ENCODE results near the gene SGPP1. TPM values are rescaled to one million over a fixed set of nuclear protein-coding genes. Genes with fewer than 3 reads are reported as not detected.
"Not testable (repeated sequence)": the region's sequence is repeated elsewhere in the genome, so short reads cannot be mapped to it uniquely, and the experiment has no call there.

Gene SGPP1
- total RNA-seq, 1 donor from 2014 or later, result 30.2 TPM

- no peak for DNase-seq (ENCODE audit: low spot score)
Measured at GRCh38 chr14:63725786-63726460, 1.9 kb downstream of the SGPP1 start.

DNA sequence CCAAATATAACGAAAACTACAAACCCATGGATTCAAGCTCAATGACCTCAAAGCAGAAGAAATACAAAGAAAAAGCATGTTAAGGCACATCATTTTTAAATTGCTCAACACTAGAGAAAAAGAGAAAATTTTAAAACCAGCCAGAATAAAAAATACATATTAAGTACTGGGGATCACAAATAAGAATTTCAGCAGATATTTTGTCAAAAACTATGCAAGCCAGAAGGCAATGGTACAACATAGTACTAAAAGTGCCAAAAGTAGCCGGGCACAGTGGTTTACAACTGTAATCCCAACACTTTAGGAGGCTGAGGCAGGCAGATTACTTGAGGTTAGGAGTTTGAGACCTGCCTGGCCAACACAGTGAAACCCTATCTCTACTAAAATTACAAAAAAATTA is 10.2 kb downstream of the SGPP1 start:
- no peak for DNase-seq (ENCODE audit: low spot score)

DNA sequence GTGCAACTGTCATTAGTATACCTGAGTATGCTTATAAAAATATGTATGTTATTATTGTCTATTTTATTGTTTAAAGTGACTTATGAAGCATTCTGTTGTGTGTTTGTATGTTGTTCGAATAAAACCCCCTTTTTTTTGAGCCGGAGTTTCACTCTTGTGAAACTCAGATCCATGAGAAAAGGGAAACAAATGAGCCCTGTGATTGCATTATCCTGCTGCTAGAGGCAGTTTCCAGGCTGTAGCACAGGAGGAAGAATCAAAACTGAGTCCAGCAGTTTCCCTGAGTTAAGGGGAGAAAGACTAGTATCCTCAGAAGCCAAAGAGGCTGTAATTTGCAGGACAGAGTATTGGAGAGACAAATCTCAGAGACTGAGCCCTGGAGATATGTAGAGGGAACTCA is 12.5 kb downstream of the SGPP1 start:
- DNase-seq (ENCODE audit: low spot score), result no peak

DNA sequence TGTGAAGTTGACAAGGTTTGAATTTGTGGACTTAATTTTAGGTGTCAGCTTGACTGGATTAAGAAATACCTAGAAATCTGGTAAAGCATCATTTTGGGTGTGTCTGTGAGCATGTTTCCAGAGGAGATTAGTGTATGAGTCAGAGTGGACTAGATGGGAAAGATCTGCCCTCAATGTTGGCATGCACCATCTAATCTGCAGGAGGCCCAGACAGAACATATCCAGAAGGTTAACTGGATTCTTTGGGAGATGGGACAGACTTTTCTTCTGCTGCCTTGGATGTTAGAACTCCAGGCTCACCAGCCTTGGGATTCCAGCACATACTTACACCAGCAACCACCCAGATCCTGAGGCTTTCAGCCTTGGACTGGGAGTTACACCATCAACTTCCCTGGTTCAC is 14.1 kb downstream of the SGPP1 start:
- DNase-seq (ENCODE audit: low spot score), result no peak

- no peak for DNase-seq (ENCODE audit: low spot score)
Measured at GRCh38 chr14:63713058-63713457, 14.8 kb downstream of the SGPP1 start.

DNA sequence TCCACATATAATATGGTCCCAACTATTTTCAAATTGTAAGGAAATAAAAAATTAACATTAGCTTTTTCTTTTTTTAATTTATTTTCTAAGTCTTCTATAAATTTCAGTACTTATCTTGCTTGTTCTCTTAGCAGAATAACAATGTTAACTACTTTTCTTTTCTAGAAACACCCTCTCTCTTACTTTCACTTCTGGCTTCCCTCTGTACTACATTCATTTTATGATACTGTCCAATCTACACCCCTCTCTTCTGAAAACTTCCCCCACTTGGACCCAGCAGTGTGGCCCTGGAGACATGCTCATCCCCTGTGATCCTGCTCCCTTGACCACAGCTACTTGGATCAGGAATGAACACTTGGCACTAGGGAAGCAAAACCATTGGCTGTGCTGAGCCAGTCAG is 15.7 kb downstream of the SGPP1 start:
- no peak for DNase-seq (ENCODE audit: low spot score)

DNA sequence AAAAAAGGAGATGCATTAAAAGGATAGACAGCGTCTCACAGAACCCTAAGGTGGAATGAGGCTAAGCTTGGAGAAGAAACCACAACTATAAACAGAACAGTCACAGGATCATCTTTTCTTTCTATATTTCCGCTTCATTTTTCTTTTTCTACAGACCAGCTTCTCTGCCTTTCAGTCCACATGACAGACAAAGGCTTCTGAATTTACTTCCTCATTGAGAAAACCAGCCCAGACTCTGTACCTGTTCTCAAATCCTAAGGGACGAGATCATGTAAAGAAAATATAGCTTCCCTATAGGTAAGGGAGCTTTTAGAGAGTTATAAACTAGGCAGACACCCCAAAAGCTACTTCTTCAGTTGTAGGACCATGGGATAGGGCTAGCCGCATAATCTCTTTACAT is 17.4 kb downstream of the SGPP1 start:
- DNase-seq (ENCODE audit: low spot score), result no peak

DNA sequence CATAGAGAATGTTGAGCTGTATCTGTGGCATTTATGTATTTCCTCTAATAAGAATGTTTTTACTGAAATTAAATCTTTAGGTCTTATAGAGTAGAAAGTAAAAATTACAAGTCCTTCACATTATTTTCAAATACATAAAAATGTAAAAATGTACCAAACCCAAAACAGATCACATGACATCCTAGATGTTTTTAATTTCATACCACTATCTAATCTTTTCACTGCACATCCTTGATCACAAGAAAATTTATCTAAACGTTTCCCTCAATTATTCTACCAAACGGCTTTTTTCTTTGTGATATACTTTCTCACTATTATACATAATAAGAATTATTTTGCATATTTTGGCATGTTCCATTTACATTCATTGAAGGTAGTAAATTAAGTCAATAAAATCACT is 18.3 kb downstream of the SGPP1 start:
- DNase-seq (ENCODE audit: low spot score), result no peak

DNA sequence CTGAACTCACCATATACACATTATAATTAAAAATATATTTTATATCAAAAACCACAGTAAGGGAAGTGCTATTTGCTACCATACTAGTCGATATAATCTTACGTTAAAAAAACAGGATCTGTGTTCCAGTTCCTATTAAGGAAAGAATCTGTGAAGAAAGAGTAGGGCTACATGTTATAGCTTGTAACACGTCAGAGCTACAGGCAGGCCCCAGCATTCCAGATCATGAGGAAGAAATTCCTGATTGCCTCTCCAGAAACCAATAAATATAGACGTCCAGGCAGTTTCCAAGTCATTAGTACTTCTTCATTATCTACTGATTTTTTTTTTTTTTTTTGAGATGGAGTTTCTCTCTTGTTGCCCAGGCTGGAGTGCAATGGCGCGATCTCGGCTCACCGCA is 20.6 kb downstream of the SGPP1 start:
- DNase-seq (ENCODE audit: low spot score), result no peak

DNA sequence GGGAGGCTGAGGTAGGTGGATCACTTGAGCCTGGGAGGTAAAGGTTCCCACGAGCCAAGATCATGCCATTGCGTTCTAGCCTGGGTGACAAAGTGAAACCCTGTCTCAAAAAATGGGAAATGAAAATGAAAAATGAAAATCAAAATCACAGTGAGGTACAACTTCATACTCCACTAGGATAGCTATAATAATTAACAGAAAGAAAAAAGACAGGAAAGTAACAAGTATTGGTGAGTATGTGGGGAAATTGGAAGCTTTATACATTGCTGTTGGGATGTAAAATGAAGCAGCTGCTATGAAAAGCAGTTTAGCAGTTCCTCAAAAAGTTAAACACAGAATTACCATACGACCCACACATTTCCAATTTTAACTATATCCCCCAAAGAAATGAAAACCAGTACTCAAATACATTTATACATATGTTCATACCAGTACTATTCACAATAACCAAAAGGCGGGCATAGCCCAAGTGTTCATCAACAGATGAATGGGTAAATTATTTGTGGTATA is 22.2 kb downstream of the SGPP1 start:
- no peak for DNase-seq (ENCODE audit: low spot score)

DNA sequence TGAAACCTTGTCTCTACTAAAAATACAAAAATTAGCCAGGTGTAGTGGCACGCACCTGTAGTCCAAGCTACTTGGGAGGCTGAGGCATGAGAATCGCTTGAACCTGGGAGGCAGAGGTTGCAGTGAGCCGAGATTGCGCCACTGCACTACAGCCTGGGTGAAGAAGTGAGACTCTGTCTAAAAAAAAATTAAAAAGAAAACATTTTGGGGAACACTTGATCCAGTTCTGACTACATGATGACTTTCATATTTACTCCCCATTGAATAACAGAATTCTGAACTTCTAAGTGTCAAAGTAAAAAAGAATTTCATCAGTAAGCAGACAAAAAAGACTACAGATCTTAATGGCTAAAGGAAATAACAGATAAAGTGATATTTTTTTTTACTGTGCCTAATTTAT is 25.3 kb downstream of the SGPP1 start:
- not testable (repeated sequence) for DNase-seq (ENCODE audit: low spot score)

DNA sequence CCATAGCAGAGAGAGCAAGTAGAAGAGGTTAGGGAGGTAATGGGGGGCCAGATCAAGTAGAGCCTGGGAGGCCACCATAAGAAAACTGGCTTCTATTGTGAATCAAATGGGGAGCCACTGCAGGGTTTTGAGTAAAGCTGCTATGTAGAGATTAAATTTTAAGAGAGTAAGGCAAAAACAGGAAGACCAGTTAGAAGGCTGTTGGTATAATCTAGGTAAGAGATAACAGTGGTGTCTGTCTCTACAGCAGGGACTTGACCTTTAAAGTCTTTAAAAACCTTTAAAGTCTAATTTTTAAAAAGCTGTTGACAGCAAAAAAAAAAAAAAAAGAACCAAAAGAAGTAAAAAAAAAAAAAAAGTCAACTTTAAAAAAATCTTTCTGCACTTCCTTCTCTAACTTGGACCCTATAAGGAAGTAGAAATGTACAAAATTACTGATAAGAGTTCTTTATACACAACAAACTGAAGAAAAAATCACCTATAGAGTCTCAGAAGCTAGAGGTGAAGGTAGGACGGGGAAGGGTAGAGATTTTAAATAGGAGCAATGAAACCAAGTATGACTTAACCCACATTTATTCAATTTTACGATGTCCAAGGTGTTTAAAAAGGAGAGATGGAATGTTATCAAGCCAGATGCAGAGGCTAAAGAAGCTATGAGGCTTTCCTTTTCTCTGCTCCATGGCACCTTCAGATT is 26.1 kb downstream of the SGPP1 start:
- DNase-seq (ENCODE audit: low spot score), result no peak

GRCh38 chr14:63692310-63693020 is 35.4 kb downstream of the SGPP1 start:
- no peak for DNase-seq (ENCODE audit: low spot score)

GRCh38 chr14:63689132-63689531 is 38.7 kb downstream of the SGPP1 start:
- no peak for DNase-seq (ENCODE audit: low spot score)

GRCh38 chr14:63686926-63687325 is 40.9 kb downstream of the SGPP1 start:
- no peak for DNase-seq (ENCODE audit: low spot score)

DNA sequence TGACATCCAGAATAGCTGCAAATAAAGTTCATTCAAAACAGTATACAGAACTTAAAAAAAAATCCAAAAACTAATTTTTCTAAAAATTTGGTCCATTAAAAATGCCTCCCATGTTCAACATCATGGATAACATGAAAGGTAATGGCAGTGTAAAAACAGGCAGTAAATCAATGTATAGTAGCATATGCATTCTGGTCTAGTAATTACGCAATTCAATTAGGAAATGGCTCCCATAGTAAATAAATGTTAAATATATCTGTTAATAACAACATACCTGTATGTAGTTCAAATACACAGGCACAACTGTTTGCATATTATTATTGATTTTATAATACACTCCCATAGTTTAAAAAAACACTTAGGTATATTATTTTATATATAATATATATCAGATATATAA is 42.5 kb downstream of the SGPP1 start:
- no peak for DNase-seq (ENCODE audit: low spot score)

DNA sequence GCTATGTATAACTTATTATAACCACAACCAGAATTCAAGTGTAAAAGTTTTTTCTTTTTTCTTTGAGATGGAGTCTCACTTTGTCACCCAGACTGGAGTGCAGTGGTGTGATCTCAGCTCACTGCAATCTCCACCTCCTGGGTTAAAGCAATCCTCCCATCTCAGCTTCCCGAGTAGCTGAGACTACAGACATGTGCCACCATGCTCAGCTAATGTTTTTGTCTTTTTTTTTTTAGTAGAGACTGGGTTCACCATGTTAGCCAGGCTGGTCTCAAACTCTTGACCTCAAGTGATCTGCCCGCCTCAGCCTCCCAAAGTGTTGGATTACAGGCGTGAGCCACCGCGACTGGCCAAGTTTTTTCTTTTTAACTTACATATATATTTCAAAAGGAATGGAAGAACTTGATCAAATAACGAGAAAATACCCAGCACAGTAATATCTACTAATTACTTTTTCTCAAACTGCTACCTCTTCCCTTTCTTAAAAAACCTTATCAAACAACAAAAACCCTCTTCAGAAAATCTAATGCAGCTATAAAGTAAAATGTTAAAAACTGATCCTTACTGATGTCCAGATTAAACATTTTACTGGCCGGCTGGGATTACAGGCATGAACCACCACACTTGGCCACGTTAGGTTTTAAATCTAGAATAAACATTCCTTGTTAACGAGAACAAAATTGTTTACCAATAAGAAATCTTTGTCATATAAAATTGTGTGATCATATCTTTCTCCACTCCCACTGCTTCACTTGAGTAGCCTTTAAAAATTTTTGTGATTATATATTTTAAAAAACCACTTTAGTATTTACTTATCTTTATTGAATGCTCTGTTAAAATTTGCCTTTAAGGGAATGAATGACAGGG is 44.9 kb downstream of the SGPP1 start:
- DNase-seq (ENCODE audit: low spot score), result no peak

GRCh38 chr14:63678536-63678935 is 49.3 kb downstream of the SGPP1 start:
- DNase-seq (ENCODE audit: low spot score), result no peak

- no peak for DNase-seq (ENCODE audit: low spot score)
Measured at GRCh38 chr14:63677891-63678379, 49.9 kb downstream of the SGPP1 start.

DNA sequence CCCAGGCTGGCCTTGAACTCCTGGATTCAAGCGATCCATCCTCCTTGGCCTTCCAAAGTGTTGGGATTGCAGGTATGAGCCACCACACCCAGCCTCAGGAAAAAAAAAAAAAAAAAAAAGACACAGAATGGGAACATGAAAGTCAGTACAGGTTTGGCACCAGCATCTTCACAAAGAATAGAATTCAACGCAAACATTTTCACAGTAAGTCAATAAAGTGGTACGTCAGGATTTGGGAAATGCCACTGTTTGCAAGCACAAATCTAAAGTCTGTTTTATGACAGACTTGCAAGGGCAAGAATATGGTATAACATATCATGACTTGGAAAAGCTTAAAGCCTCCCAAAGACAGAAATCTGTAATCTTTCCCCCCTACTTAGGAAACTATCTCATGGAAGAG is 51.2 kb downstream of the SGPP1 start:
- no peak for DNase-seq (ENCODE audit: low spot score)

GRCh38 chr14:63673886-63674497 is 53.9 kb downstream of the SGPP1 start:
- no peak for DNase-seq (ENCODE audit: low spot score)

Measured in mucosa of gallbladder (tissue), 1 donor.